SK-N-SH treated with all-trans-retinoic acid at 6 μM for 48 hours (cell line): ENCODE measurements around the gene SNED1.

Experiments used
- CREB5 ChIP-seq: fragments of 250-450 bp; sonication (Bioruptor Pico); IDR thresholded peaks from 2 replicates; pipeline ENCODE4 v1.5.1; 2020; ENCODE audit warnings: low read depth, mild to moderate bottlenecking, moderate library complexity
- CSRNP3 ChIP-seq: fragments of 250-450 bp; sonication (Bioruptor Pico); IDR thresholded peaks from 2 replicates; pipeline ENCODE4 v1.5.1; 2021; ENCODE audit warnings: mild to moderate bottlenecking, moderate library complexity
- RARB ChIP-seq: fragments of 250-450 bp; sonication (Bioruptor Pico); IDR thresholded peaks from 2 replicates; pipeline ENCODE4 v1.8.0; 2021; ENCODE audit warnings: mild to moderate bottlenecking, moderate library complexity
- TSHZ2 ChIP-seq: fragments of 250-450 bp; sonication (Bioruptor Pico); IDR thresholded peaks from 2 replicates; pipeline ENCODE4 v1.5.0; 2020; ENCODE audit warnings: mild to moderate bottlenecking, moderate library complexity
- ZFP3 ChIP-seq: fragments of 250-450 bp; sonication (Bioruptor Pico); IDR thresholded peaks from 2 replicates; pipeline ENCODE4 v1.5.0; 2020; ENCODE audit warnings: mild to moderate bottlenecking, moderate library complexity
- ZNF8 ChIP-seq: fragments of 450-650 bp; formaldehyde crosslinking; IDR thresholded peaks from 2 replicates; pipeline ENCODE4 v1.5.0; 2020; ENCODE audit warnings: mild to moderate bottlenecking, moderate library complexity

GRCh38 chr2:241031436-241032165 is 33.2 kb downstream of the SNED1 start:
- TF ChIP-seq TSHZ2 (CRISPR knock-in tag) (no peak), RARB (CRISPR knock-in tag) (no peak), ZNF8 (CRISPR knock-in tag) (no peak), ZFP3 (CRISPR knock-in tag) (no peak), CREB5 (no peak), CSRNP3 (CRISPR knock-in tag) (no peak)
